ENCODE measurements around the gene WDPCP.
"Not testable (repeated sequence)": the region's sequence is repeated elsewhere in the genome, so short reads cannot be mapped to it uniquely, and the experiment has no call there.

The WDPCP gene

DNA sequence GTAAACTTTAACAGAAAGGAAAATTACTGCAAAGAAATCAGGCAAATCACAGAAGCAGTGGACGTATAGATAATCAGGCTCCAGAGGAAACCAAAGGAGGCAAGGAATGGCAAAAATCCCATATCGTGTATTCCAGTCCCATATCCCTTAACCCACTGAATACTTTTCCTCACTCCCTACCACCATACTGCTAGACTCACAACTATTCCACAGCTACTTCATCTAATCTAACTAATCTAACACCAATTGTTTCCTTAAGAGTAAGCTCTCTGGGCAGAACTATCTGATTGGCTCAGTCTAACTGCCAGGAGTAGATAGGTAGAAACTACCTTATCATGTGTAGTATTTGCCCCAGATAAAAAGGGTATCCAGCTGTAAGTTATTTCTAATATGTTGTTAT is 16.3 kb downstream of the WDPCP start:
- no peak for TF ChIP-seq ZFX (IDR thresholded peaks at IDR 0.05; ENCODE audit: borderline replicate concordance)
- TF ChIP-seq, protein P1, sequence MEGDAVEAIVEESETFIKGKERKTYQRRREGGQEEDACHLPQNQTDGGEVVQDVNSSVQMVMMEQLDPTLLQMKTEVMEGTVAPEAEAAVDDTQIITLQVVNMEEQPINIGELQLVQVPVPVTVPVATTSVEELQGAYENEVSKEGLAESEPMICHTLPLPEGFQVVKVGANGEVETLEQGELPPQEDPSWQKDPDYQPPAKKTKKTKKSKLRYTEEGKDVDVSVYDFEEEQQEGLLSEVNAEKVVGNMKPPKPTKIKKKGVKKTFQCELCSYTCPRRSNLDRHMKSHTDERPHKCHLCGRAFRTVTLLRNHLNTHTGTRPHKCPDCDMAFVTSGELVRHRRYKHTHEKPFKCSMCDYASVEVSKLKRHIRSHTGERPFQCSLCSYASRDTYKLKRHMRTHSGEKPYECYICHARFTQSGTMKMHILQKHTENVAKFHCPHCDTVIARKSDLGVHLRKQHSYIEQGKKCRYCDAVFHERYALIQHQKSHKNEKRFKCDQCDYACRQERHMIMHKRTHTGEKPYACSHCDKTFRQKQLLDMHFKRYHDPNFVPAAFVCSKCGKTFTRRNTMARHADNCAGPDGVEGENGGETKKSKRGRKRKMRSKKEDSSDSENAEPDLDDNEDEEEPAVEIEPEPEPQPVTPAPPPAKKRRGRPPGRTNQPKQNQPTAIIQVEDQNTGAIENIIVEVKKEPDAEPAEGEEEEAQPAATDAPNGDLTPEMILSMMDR (IDR thresholded peaks at IDR 0.05): no peak
- H3K27ac ChIP-seq: no peak overlapping the region

DNA sequence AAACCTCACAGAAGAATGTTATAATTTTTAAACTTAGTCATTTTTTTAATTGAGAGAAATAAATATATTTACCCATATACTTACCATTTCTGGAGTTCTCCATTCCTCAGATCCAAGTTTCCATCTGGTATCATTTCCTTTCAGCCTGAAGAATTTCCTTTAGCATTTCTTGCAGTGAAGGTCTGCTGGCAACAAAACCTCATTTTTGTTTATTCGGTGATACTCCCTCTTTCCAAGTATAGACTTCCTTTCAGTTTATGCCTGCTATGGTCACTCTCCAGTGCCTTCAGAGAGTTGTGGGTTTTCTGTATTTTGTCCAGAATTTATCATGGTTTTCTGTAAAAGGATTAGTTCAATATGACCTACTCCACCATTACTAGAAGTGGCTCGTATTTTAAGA is 17.0 kb downstream of the WDPCP start:
- no peak overlapping the region for H3K27ac ChIP-seq
- TF ChIP-seq ZFX (IDR thresholded peaks at IDR 0.05; ENCODE audit: borderline replicate concordance): no peak
- TF ChIP-seq, protein P1 (IDR thresholded peaks at IDR 0.05): no peak

DNA sequence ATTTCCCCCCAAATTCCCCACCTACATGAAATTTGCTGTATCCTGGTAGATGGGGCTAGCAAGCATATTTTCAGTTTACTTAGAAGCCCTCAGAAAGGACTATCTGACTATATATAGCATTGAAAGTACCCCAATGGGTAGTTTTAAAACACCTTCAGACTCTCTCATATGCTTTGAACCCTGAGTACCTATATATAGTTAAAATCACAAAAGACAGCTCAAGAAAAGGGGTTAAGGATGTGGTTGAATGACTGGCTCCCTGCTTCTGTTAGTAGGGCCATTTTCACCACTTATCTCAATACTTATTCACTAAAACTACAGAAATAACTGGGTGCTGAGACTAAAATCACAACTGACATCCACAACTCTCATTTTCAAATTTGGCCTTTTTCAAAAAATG is 18.5 kb downstream of the WDPCP start:
- TF ChIP-seq ZFX (IDR thresholded peaks at IDR 0.05; ENCODE audit: borderline replicate concordance): no peak
- TF ChIP-seq, protein P1 (IDR thresholded peaks at IDR 0.05): no peak
- H3K27ac ChIP-seq: no peak overlapping the region

DNA sequence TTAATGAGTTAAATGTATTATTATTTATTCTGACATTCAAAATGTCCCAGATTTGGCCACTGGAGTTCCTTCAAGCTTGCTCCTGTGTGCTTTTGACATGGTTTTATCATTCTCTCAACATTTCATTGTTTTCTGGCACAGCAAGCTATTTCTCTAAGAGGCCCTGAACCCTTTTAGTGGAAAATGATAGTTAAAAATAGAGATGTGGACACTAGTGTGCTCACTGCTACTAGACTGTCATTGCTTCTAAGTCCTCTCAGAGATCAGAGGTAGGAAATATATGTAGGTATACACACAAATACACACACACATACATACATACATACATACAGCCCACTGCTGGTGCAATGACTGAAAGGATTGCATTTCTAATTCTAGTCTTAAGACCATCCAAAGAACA is 25.5 kb downstream of the WDPCP start:
- H3K27ac ChIP-seq: no peak overlapping the region
- TF ChIP-seq, protein P1 (IDR thresholded peaks at IDR 0.05): no peak
- no peak for TF ChIP-seq ZFX (IDR thresholded peaks at IDR 0.05; ENCODE audit: borderline replicate concordance)

DNA sequence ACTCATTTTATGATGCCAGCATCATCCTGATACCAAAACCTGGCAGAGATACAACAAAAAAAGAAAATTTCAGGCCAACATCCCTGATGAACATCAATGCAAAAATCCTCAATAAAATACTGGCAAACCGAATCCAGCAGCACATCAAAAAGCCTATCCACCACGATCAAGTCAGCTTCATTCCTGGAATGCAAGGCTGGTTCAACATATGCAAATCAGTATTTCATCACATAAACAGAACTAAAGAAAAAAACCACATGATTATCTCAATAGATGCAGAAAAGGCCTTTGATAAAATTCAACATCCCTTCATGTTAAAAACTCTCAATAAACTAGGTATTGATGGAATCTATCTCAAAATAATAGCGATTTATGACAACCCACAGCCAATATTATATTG is 29.4 kb downstream of the WDPCP start:
- not testable (repeated sequence) for H3K27ac ChIP-seq

DNA sequence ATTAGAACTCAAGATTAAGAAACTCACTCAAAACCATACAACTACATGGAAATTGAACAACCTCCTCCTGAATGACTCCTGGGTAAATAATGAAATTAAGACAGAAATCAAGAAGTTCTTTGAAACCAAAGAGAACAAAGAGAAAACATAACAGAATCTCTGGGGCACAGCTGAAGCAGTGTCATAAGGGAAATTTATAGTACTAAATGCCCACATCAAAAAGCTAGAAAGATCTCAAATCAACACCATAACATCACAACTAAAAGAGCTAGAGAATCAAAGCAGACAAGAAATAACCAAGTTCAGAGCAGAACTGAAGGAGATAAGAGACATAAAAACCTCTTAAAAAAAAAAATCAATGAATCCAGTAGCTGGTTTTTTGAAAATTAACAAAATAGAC is 30.5 kb downstream of the WDPCP start:
- not testable (repeated sequence) for H3K27ac ChIP-seq

DNA sequence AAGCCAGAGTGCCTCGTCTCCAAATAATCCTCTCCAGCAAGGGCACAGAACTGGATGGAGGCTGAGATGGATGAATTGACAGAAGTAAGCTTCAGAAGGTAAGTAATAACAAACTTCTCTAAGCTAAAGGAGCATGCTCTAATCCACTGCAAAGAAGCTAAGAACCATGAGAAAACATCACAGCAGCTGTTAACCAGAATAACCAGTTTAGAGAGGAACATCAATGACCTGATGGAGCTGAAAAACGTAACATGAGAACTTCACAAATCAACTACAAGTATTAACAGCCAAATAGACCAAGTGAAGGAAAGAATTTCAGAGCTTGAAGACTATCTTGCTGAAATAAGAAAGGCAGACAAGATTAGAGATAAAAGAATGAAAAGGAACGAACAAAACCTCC is 32.3 kb downstream of the WDPCP start:
- H3K27ac ChIP-seq: no peak overlapping the region
- no peak for TF ChIP-seq ZFX (IDR thresholded peaks at IDR 0.05; ENCODE audit: borderline replicate concordance)
- TF ChIP-seq, protein P1 (IDR thresholded peaks at IDR 0.05): no peak

DNA sequence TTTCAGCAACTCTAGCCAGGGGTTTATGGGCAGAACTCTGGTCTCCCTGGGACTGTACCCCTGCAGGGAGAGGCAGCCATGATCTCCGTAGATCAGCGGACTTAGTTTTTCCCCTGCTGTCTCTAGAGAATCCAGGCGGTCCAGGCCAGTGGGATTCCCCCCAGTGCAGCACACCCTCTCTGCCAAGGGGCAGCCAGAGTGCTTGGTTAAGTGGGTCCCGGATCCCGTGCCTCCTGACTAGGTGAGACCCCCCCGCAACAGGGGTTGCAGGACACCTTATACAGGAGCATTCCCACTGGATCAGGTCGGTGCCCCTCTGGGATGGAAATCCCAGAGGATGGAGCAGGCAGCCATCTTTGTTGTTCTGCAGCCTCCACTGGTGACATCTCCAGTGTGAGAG is 33.0 kb downstream of the WDPCP start:
- TF ChIP-seq, protein P1 (IDR thresholded peaks at IDR 0.05): no peak
- no peak for TF ChIP-seq ZFX (IDR thresholded peaks at IDR 0.05; ENCODE audit: borderline replicate concordance)
- H3K27ac ChIP-seq: no peak overlapping the region

DNA sequence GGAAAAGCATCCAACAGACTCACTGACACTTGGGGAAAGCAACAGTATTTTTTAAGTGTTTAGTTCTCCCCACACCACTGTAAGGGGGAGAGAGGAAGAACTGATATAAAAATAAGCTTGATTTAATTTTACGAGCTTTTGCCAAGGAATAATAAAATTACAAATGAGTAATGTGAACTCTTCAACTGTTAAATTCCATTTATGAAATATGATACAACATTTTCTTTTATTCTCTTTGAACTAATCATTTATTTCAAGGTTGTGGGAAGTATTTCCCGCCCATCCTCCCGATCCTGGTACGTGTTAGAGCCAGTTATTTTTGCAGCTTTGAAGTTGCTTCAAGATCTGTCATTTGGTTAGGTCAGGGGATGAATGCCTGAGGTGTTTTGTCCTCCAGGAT is 35.2 kb downstream of the WDPCP start:
- H3K27ac ChIP-seq: no peak overlapping the region
- TF ChIP-seq, protein P1 (IDR thresholded peaks at IDR 0.05): no peak
- TF ChIP-seq ZFX (IDR thresholded peaks at IDR 0.05; ENCODE audit: borderline replicate concordance): no peak

Measured in 22Rv1 (cell line).